HG03095 (cell line): ENCODE results near the gene HSH2D.
"Not testable (repeated sequence)": the region's sequence is repeated elsewhere in the genome, so short reads cannot be mapped to it uniquely, and the experiment has no call there.

Source experiments
- ATAC-seq: cut with Tn5 transposase; IDR thresholded peaks from one replicate; pipeline ENCODE4 v1.9.1; 2021; ENCODE audit warnings: moderate library complexity; ENCODE audit not compliant: unreplicated experiment

Gene HSH2D

DNA sequence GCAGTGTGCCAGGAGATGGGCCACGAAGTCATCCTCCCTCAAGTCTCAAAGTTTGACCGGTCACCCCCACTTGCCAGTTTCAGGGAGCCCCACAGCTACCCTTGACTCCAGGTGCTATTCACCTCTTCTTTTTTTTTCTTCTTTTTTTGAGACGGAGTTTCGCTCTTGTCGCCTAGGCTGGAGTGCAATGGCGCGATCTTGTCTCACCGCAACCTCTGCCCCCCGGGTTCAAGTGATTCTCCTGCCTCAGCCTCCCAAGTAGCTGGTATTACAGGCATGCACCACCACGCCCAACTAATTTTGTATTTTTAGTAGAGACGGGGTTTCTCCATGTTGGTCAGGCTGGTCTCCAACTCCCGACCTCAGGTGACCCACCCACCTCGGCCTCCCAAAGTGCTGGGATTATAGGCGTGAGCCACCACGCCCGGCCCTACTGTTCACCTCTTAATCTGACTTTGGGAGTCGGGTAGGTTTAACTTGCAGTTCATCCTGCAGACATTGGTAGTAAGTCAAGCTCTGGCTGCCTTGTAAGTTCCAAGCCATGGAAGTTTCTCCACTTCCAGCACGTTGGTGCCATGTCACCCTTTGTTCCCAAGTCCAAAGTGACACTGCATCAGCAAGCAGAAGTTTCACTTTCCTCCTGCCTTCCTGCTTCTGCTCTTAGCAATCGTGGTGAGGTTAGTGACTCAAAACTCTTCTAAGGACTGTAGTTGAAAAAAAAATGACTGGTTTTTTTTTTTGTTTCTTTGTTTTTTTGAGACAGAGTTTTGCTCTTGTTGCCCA is 24.2 kb upstream of the HSH2D start:
- not testable (repeated sequence) for ATAC-seq

DNA sequence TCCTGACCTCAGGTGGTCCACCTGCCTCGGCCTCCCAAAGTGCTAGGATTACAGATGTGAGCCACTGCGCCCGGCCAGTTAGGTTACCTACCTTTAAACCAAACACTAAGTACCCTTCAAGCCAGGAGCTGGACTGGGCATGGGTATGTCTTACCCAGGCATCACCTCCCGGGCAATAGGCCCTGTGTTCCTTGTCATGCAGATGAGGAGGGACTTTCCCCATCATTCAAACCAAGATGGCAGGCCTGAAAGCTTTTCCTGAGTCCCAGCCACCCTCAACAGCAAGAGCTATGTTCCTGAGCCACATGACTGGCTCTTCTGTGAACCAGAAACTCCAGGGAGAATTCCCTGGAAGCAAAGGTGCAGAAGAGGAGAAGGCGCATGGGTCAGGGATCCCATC is 22.3 kb upstream of the HSH2D start:
- no peak for ATAC-seq

GRCh38 chr19:16121967-16122366 is 21.5 kb upstream of the HSH2D start:
- ATAC-seq: no peak

GRCh38 chr19:16124953-16125352 is 18.5 kb upstream of the HSH2D start:
- ATAC-seq: no peak

DNA sequence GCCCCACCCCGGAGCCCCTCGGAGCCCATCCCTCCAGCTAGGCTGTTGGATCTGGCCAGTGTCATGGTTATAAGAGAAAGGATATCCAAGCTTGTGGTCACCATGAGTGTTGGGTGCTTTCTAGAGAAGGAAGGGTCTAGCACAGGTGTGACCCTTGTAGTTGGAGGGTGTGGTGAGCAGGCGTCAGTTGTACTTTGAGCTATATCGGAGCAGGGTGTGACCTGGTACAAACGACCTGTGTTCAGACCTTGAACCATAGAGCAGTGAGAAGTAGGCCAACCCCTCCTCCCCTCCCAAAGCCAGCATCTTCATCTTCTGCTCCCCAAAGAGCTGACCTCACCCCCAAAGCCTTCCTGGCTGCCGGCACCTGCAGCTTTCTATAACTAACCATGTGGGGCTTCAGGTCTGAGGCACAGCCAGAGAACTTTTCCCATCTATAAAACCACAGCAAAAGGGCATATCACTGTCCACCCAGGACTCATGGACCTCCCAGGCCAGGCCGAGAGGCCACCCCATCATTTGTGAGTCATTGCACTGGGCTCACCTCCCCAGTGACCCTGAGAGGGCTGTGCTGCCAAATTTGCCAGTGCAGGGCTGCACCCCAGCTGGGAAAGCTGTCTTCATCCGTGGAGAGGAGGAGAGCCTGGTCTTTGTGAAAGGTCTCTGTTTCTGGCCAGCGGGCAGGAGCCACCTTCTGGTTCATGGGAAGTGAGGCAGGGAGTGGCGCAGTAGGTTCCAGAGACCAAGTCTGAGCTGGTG is 17.6 kb upstream of the HSH2D start:
- no peak for ATAC-seq

- no peak for ATAC-seq
Measured at GRCh38 chr19:16127080-16127479, 16.4 kb upstream of the HSH2D start.

DNA sequence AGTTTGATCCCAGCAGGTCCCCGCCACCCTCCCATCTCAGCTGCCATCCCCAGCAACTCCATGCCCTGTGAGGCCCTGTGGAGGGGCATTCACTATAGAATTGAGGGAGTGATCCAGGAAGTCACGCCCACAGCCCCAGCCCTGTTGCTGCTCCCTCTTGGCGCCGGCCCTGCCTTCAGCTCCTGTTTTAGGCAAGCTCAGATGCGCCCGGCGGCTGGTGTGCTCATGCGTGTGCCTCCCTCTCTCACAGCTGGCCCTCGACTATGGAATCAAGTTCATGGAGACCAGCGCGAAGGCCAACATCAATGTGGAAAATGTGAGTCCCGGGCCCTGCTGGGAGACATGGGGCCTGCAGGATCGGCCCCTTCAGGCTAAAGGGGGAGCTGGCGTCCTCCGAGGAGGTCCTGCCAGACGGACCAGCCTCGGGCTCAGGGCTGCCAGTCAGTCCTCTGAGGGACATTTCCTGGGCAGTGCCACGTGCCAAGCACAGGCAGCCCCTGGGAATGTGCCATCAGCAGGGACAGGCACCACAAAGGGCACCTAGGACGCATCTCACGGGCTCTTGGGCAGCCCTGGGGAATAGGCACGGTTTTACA is 15.6 kb upstream of the HSH2D start:
- ATAC-seq: no peak

GRCh38 chr19:16131648-16132047 is 11.8 kb upstream of the HSH2D start:
- ATAC-seq: no peak

DNA sequence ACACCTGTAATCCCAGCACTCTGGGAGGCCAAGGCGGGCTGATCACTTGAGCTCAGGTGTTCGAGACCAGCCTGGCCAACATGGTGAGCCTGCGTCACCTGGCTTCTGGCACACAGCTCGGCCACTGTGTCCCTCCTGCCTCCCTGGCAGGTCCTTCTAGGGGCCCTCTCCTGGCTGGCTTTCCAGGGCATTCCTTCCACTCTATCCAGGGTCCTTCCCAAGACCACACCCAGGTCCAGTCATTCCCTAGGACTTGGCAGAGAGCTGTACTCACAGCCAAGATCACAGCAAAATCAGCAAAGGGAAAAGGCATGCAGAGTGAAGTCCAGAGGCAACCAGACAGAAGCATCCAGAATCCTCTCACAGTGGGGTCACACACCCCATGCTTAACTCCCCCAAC is 9.7 kb upstream of the HSH2D start:
- no peak for ATAC-seq

GRCh38 chr19:16134510-16134909 is 9.0 kb upstream of the HSH2D start:
- ATAC-seq: peak; percentile 46

- ATAC-seq: no peak
Measured at GRCh38 chr19:16135430-16136127, 7.9 kb upstream of the HSH2D start.

DNA sequence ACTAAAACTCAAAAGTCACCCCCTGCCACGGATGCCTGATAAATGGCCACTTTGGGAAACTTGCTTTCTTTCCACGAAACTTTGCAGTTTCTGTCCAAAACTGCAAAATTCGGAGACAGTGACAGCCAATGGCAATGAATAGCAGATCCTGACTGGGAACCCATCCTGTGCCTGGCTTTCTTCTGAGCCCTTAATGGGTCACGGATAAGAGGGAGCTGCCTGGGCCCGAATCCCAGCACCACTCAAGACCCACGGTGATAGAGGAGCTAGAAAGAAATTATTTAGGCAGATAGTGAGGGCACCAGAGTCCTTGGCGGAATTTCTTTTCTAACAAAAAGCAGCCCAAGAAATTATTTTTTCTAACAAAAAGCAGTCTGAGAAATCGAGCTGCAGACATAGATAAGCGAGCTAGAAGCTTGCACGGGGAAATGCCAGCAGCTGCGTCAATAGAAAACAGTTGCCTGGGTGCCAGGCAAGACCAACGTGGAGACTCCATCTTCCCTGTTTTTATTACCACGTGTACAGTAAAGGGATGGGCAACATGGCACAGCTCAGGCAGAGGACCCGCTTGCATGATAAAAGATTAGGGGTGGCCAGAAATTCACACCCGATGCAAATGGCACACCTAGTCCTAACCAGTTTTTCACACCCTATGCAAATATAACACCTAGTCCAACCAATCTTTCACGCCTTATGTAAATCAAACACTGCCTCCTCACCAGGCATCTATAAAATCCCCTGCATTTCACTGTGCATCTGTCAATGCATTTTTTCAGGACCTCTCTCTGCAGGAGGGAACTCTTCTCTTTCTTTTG is 7.1 kb upstream of the HSH2D start:
- ATAC-seq: no peak

GRCh38 chr19:16139752-16140151 is 3.7 kb upstream of the HSH2D start:
- ATAC-seq: no peak

GRCh38 chr19:16141043-16141442 is 2.4 kb upstream of the HSH2D start:
- ATAC-seq: no peak

- no peak for ATAC-seq
Measured at GRCh38 chr19:16142032-16142580, 1.4 kb upstream of the HSH2D start.

DNA sequence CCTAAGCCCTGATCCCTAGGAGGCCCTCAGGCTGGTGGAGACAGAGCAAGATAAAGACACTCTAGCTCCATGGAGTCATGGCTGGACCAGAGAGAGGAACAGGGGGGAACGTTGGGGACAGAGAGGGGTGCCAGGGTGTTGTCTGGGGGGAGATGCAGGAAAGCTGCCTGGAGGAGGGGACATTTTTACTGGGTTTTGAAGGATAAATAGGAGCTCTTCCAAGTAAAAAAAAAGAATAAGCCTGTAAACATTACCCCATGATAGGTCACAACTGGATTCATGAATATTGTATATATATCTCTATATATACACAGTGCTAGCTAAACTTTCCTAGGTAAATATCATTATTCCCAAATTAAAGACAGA is 714 bp downstream of the HSH2D start:
- no peak for ATAC-seq

GRCh38 chr19:16146112-16146511 is 2.6 kb downstream of the HSH2D start:
- no peak for ATAC-seq

- no peak for ATAC-seq
Measured at GRCh38 chr19:16148443-16149229, 5.2 kb downstream of the HSH2D start.

DNA sequence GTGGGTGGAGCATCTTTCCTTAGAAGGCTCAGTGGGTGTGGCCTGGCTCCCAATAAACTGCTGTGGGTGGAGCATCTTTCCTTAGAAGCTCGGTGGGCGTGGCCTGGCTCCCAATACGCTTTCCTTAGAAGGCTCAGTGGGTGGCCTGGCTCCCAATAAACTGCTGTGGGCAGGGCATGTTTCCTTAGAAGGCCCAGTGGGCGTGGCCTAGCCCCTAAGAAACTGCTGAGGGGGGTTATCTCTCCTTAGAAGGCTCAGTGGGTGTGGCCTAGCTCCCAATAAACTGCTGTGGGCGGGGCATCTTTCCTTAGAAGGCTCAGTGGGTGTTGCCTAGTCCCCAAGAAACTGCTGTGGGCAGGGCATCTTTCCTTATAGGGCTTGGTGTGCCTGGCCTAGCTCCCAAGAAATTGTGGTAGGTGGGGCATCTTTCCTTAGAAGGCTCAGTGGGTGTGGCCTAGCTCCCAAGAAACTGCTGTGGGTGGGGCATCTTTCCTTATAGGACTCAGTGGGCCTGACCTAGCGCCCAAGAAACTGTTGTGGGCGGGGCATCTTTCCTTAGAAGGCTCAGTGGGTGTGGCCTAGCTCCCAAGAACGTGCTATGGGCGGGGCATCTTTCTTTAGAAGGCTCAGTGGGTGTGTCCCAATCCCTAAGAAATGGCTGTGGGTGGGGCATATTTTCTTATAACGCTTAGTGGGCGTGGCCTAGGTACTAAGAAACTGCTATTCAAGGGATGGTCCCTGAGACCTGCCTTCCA is 10.3 kb downstream of the HSH2D start:
- no peak for ATAC-seq
